Measurements from ENCODE around the gene CHRM5.
"Not testable (repeated sequence)": the region's sequence is repeated elsewhere in the genome, so short reads cannot be mapped to it uniquely, and the experiment has no call there.

Gene CHRM5

DNA sequence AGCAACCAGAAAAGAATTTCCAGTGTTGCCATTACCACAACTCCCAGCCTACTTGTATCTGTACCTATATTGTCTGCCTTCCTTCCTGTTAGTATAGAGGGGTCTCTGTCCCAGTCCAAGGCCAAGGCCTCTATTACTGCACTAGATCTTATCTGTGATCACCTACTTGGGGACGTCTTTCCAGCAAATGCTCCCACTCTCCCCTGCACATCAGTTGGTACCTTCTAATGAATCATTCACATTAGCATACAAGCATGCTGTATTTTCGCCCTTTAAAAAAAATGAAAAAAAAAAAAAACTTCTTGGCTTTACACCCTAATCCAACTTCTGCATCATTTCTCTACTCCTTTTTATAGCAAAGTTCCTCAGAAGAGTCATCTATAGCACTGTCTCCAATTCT lies 75.5 kb downstream of the CHRM5 start:
- no peak for DNase-seq

DNA sequence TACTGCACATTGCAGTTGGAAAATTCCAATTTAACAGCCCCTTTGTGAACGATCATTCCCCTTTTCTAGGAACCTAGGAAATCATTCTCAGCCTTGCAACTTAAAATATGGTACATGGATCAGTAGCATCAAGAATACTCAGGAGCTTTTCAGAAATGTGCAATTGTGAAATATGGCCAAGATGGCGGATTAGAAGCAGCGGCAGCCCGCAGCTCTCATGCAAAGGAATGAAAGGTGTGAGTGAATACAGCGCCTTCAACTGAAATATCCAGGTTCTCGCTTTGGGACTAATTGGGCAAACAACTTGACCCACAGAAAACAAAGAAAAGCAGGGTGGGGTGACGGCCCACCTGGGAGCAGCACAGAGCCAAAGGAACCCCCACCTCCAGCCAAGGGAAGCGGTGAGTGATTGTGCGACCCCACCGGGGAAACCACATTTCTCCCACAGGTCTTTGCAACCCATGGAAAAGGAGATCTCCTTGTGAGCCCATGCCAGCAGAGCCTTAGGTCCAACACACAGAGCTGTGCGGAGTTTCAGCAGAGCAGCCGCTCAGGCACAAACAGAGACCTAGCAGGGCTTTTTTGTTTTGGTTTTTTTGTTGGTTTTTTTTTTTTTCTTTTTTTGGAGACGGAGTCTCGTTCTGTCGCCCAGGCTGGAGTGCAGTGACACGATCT lies 78.3 kb downstream of the CHRM5 start:
- DNase-seq = no peak

DNA sequence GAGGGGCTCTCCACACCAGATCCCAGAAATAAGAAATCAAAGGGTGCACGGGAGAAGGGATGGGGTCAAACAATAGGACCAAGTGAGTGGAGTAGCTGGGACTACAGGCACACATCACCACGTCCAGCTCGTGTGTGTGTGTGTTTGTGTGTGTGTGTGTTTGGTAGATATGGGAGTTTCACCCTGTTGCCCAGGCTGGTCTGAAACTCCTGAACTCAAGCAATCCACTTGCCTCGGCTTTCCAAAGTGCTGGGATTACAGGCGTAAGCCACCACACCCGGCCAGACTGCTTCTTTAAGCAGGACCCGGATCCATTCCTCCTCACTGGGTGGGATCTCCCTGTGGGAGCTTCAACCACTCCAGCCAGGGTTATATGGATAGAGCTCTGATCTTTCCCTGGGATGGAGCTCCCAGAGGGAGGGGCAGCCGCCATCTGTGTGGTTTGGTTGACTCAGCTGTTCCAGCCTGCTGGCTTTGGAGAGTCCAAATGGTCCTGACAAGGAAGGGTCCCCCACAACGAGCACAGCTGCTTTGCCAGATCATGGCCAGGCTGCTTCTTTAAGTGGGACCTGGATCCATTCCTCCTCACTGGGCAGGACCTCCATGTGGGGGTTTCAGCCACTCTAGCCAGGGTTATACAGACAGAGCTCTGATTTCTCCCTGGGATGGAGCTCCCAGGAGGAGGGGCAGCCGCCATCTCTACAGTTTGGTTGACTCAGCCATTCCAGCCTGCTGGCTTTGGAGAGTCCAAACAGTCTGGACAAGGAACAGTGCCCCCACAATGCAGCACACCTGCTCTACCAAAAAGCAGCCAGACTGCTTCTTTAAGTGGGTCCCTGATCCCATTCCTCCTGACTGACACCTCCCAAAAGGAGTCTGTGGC lies 79.8 kb downstream of the CHRM5 start:
- no peak for DNase-seq

DNA sequence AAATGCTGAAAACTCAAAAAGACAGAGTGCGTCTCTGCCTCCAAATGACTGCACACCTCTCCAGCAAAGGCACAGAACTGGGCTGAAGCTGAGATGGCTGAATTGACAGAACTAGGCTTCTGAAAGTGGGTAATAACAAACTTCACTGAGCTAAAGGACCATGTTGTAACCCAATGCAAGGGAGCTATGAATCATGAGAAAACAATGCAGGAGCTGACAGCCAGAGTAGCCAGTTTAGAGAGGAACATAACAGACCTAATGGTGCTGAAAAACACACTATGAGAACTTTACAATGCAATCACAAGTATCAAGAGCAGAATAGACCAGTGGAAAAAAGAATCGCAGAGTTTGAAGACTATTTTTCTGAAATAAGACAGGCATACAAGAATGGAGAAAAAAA lies 80.8 kb downstream of the CHRM5 start:
- no peak for DNase-seq

DNA sequence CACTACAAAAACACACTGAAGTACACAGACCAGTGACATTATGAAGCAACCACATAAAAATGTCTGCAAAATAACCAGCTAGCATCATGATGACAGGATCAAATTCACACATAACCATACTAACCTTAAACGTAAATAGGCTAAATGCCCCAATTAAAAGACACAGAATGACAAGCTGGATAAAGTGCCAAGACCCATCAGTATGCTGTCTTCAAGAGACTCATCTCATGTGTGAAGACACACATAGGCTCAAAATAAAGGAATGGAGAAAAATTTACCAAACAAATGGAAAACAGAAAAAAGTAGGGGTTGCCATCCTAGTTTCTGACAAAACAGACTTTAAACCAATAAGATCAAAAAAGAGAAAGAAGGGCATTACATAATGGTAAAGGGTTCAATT lies 82.1 kb downstream of the CHRM5 start:
- DNase-seq = not testable (repeated sequence)

DNA sequence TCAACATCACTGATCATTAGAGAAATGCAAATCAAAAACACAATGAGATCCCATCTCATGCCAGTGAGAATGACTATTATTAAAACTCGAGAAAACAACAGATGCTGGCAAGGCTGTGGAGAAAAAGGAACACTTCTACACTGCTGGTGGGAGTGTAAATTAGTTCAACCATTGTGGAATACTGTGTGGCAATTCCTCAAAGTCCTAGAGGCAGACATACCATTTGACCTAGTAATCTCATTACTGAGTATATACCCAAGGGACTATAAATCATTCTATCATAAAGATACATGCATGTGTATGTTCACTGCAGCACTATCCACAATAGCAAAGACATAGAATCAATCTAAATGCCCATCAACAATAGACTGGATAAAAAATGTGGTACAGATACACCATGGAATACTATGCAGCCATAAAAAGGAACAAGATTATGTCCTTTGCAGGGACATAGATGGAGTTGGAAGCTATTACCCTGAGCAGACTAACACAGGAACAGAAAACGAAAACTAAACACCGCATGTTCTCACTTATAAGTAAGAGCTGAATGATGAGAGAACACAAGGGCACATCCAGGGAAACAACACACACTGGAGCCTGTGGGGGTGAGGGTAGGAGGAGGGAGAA lies 85.9 kb downstream of the CHRM5 start:
- DNase-seq = no peak

DNA sequence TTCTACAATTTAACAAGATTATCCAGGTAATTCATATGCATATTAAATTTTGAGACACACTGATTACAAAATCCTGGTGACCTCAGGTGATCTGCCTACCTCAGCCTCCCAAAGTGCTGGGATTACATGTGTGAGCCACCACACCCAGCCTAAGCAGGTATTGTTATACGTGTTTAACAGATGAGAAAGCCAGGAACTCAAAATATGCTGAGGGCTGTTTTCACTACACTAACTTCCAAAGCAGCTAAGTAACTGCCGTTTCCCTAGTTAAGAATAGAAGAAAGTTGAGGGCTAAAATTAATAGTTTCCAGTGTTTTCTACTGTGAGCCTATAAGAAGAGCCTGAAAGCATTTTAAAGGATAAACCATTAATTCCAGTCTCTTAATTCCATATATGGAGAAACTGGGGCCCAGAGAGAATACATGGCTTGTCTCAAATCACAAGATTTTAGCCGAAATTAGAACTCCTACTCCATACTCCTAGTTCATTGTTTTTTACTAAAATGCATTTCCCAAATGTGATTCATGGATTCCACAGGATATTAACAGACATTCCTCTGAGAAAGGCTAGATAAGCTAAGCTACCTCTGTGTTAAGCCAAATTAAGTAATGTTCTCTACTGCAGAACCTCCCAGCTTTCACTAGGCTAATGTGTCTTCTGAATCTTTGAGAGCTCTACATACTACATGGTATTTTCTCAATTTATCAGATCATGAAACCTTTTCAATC lies 87.7 kb downstream of the CHRM5 start:
- no peak for DNase-seq

DNA sequence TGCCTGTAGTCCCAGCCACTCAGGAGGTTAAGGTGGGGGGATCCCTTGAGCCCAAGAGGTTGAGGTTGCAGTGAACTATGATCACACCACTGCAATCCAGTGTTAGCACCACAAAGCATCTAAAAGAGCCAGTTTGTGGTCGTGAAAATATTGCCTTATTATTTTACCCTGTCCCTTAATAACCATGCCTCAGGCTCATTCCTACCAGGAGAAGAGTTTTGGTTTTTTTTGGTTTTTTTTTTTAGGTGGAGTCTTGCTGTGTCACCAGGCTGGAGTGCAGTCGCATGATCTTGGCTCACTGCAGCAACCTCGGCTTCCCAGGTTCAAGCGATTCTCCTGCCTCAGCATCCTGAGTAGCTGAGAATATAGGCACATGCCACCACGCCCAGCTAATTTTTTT lies 88.6 kb downstream of the CHRM5 start:
- DNase-seq = no peak

DNA sequence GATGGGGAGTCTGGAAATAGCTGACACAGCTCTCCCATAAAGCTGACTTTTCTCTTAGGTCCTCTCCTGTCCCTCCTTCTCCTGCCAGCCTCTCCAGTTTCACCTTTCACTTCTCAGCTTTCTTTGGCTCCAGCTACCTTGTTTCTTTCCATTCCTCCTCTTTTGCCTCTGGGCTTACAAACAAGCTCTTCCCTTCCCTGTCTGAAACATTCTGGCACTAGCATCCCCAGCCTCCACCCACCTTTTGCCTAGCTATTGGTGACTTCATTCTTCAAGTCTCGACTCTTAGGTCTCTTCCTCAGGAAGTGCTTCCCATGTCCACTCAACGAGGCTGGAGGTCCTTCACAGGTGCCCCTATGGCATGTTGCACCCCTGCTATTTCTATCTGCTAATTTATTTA lies 91.2 kb downstream of the CHRM5 start:
- no peak for DNase-seq

DNA sequence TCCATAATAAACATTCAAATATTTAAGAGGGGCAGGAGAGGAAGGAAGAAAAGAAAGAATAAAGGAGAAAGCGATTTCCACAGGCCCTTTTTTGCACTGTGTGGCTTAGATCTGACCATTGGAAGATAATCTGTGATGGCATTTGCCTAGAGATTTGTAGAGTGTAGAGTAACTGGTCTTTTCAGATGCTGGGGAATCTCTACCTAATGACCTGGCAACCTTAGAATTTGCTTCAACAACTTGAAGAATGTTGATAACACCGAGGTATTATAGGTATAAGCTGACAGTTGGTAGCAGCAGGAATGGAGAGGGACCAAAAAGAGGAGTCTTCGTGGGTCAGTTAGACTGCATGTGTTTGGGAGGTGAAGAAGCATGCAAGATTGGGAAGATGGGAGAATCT lies 91.6 kb downstream of the CHRM5 start:
- no peak for DNase-seq

DNA sequence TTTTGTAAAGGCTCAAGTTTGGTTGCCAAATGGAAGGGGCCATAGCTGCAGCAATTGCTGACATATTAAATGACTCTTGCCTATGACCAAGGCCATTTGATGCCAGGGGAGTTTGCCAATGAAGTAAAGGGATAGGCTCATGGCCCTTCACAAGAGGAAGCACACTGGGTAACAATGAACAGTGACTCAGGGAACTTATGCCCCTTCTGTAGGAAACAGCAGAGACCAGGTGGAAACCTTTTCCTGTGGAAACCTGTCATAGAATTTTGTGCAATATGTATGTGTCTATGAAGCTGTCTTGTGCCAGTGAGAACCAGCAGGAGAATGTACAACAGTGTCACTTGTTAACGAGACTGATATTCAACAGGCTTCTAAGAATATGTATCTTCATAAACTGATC lies 96.1 kb downstream of the CHRM5 start:
- DNase-seq = no peak

DNA sequence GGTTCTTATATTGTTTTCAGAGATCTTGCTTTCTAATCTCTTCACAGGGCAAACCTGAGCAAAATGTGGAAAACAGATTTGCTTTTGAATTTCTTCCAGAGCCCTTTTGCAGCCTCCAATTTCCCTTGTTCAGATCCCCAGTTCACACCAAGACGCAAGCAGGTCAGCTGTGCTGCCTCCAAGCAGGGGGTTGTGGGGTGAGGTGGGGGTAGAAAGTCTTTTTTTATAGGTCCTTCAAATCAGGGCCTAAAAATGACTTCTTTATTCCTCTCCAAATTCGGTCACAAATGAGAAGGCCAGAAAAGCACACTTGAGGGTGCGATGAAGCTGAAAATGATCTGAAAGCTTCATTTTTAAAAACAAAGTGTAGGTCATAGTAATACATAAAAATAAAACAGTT lies 97.0 kb downstream of the CHRM5 start:
- no peak for DNase-seq

DNA sequence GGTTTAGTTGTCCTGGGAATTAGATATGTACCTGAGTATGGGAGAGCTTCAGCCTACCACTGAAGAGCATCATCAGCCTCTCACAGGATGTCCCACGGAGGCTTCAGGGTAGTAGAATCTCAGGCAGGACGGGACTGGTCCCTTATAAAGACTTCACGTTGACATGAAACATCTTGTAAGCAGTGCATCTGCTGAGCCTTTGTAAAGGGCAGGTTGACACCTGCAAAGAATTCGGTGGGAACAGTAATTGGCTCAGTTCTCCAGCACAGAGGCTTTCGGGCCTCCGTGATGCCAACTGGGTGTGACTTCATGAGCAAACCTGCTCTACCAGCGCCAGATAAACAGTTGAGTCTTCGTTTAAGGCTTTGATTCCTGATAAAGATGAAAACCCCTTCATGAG lies 97.6 kb downstream of the CHRM5 start:
- no peak for DNase-seq

DNA sequence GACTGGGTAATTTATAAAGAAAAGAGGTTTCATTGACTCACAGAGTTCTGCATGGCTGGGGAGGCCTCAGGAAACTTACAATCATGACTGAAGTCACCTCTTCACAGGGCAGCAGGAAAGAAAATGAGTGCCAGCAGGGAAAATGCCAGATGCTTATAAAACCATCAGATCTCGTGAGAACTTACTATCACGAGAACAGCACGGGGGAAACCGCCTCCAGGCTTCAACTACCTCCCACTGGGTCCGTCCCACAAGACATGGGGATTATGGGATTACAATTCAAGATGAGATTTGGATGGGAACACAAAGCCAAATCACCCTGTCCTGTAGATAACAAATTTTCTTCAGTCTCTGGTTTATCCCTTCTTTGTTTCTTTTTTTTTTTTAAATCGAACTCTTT lies 101.7 kb downstream of the CHRM5 start:
- DNase-seq = no peak

DNA sequence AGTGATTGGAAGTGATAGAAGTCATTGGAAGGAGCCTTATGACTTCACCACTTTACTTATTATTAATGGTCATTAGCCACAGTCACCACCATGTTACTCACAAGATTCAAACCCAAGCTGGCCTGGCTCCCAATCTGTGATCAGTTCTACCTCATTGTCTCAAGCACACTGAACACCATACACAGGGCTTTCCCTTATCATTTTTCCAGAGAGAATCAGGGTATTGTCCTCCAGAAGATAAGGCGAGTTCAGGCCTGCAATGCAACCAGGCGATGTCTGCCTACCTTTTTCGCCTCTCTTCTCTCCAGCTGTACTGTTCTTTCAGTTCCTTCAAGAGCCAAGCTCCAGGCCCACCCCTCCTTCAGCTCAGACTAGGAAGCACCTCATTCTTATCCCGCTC lies 108.5 kb downstream of the CHRM5 start:
- no peak for DNase-seq

DNA sequence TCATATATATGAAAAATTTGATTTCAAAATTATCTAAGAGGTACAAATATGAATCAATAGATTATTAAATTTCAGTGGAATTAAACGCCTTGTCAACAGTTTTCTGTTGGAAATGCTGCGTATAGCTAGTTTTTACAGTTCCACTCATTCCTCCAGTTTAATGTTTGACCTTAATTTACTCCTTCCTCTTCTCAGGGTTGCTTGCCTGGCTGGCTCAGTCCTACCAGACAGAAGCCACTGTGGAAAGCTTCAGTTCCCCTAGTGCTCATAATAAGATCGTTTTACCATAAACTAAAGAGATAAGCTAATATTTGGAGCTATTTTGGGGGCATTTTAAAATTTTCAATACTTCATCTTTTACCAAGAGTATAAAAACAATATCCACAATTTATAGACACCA lies 110.6 kb downstream of the CHRM5 start:
- DNase-seq = no peak

DNA sequence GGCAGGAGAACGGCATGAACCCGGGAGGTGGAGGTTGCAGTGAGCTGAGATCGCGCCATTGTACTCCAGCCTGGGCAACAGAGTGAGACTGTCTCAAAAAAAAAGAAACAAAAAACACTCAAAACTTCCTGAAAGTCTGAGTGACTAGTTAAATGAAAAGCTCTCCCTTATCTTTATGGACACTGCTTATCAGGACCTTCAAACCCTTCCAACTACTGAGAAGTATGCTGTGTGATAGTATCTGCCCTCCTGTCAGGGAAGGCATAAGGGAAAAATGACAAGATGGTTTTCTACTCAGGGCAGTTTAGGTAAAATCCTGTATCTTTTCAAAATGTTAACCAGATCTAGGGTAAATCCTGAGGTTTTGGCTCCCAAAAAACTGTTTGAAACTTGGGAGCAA lies 111.6 kb downstream of the CHRM5 start:
- no peak for DNase-seq

DNA sequence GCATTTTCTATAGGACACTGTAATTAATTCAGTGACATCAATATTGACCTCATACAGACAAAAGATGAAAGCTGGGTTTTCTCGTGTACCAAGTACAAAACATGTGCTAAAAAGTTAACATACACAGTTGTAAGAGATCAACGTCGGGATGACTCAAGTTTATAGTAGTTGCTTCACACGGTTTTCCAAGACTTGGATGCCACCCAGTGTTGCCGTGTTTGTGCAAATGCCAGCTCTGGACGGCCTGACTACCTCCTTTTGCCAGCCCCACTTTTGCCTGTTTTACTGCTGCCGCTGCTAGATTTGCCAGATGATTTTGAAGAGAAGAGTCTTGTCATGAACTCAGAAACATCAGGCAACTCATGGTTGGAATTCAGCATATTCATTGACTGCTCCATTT lies 115.8 kb downstream of the CHRM5 start:
- DNase-seq = no peak

DNA sequence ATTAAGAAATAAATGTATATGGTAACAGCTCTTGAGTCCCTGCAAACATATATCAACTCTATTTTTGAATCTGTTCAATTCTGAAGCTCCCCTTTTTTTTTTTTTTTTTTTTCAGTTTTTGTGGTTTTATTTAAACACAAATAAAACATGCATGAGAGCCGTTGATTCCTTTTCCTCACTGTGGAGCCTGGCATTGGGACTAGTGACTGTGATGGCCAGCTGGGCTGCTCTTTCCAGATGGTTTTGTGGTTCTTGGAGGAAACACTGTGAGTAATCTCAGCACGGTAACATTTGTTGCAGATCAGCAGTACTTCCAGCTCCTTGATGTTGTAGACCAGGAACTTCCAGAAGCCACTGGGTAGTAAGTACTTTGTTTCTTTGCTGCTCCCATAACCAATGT lies 117.4 kb downstream of the CHRM5 start:
- DNase-seq = no peak

DNA sequence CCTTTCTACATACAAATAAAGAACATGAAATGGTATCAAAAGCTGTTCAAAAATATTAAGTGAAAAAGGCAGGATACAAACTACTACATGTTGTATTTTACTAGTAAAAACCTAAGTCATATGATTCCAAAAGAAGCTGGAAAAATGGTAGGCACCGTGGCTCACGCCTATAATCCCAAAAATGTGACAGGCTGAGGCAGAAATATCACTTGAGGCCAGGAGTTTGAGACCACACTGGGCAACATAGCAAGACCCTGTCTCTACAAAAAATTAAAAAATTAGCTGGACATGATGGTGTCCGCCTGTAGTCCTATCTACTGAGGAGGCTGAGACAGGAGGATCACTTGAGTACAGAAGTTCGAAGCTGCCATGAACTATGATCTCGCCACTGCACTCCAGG lies 131.6 kb downstream of the CHRM5 start:
- DNase-seq = no peak

DNA sequence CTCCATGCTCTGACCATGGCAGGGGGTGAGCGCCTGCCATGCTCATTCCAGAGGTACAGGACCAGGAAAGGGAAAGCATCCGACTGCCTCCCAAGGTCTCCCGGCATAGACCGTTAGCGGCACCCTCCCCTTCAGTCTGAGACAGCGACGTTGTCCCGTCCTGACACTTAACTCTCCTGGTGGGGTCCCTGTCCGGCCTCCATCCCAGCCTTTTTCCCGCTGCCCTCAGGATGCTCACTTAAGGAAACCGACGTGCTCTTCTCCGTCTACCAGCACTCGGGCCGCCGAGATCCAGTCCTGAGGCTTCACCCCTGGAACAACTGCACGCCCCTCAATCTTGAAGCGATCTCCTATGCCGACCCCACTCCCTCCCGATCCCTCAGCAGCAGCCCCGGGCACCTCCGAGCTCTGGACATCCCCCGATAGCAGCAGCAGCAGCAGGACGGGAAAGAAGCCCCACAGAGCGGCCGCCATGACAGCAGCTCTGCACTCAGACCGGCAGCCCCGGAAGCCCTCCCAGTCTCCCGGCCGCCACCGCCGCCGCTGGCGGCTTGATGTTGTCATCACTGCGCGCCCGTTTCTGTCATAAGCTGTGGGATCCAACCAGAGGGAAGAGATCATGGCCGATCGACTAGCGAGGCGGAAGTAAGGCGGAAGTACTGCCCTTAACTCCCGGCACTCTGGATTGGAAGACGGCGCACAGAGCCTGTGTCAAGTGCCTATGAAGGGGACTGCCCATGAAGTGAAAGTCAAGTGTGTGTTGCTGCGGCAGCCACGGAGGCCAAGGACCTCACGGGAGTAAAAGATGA lies 133.3 kb downstream of the CHRM5 start, which contains the start of the genes EMC7 and PGBD4:
TSS of gene EMC7 (minus strand) at position 497 of the 809 bp plus-strand sequence. CDS start at position 474, 23 bp downstream.
TSS of gene PGBD4 (plus strand) at position 718 of the 809 bp plus-strand sequence. CDS start 449 bp downstream, outside the sequence.
- peak; percentile 88 for DNase-seq

All from NCI-H510A treated with DMSO at 0.1 percent for 48 hours (cell line).